Measurements from ENCODE around the gene RALGAPA2. TPM values are rescaled to one million over a fixed set of nuclear protein-coding genes. Genes with fewer than 3 reads are reported as not detected.

RALGAPA2 gene
- total and polyA plus RNA-seq, 2 experiments from 2014 or later: 13.1 to 43.4 TPM

DNA sequence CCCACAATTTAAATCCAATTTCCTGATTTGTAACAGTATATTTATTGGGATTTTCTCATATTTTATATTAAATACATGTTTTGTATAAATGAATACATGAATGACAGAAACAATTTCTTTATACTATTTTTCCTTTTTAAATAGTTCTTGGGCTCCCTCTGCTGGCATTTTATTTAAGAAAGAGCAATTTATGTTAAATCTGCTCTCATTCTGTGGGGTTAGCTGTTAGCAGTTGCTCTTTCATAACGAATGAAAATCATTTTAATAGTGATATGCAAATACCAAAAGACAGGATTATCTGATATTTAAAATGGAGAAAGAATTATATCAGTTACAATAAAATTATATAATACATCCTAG lies 118.3 kb downstream of the RALGAPA2 start:
- Histone ChIP-seq H4K20me1 (replicated peaks; ENCODE audit: insufficient read depth) (no peaks in the 10 kb centered on the region), H3K27ac (ENCODE audit: low read depth) (no peak overlapping the region), H3K4me2 (no peak overlapping the region), H3K36me3 (ENCODE audit: insufficient read depth) (peaks cover 3% of the 10 kb centered on the region; the same call in 1 of the 2 replicates), H3F3A (replicated peaks; ENCODE audit: low read depth) (no peaks in the 10 kb centered on the region), H2AFZ (no peak overlapping the region), H3K79me2 (replicated peaks; ENCODE audit: insufficient read depth) (no peaks in the 10 kb centered on the region), H3K4me3 (no peak overlapping the region), H3K9me2 (ENCODE audit: insufficient read depth) (no peaks in the 10 kb centered on the region), H3K27me3 (ENCODE audit: insufficient read depth) (no peaks in the 10 kb centered on the region), H3K4me1 (ENCODE audit: insufficient read depth) (no peaks in the 10 kb centered on the region)
- peaks cover 4% of the 10 kb centered on the region; the same call in 2 of the 3 replicates for H3K36me3 Mint-ChIP-seq (ENCODE audit: low read depth)
- H3K27me3 Mint-ChIP-seq (ENCODE audit: insufficient read depth, low read depth, poor library complexity): no peaks in the 10 kb centered on the region
- peak; percentile 73 for DNase-seq (ENCODE audit: low spot score)
- peaks cover 4% of the 10 kb centered on the region for H3K4me1 Mint-ChIP-seq
- TF ChIP-seq EZH2 (IDR thresholded peaks at IDR 0.05; ENCODE audit: low read depth, unreplicated experiment): no peak
- TF ChIP-seq ZNF114 (CRISPR knock-in tag; IDR thresholded peaks at IDR 0.05): no peak
- no peak for TF ChIP-seq ZNF462 (CRISPR knock-in tag; IDR thresholded peaks at IDR 0.05)
- no peak for TF ChIP-seq ZNF331 (CRISPR knock-in tag; IDR thresholded peaks at IDR 0.05; ENCODE audit: low read depth)
- TF ChIP-seq STAT1 (IDR thresholded peaks at IDR 0.05; ENCODE audit: unreplicated experiment): no peak
- no peak for TF ChIP-seq NANOG (IDR thresholded peaks at IDR 0.05; ENCODE audit: borderline replicate concordance)
- TF ChIP-seq JUNB (IDR thresholded peaks at IDR 0.05; ENCODE audit: unreplicated experiment): no peak
- TF ChIP-seq EZH2phosphoT487 (IDR thresholded peaks at IDR 0.05; ENCODE audit: unreplicated experiment): no peak
- H3K27ac Mint-ChIP-seq: no peak overlapping the region
- no peak overlapping the region for H3K4me3 Mint-ChIP-seq
- H3K9me3 Mint-ChIP-seq: no peaks in the 10 kb centered on the region
- ATAC-seq: peak; percentile 19; the same call in 1 of the 3 replicates
